ENCODE data around the gene UBE2G2.

GRCh38 chr21:44763451-44764318, 37.9 kb downstream of the UBE2G2 start:
- TF ChIP-seq EP300 (IDR thresholded peaks at IDR 0.05) (no peak), POLR2A (IDR thresholded peaks at IDR 0.05) (no peak)
